ENCODE results near the gene TBX15. TPM values are rescaled to one million over a fixed set of nuclear protein-coding genes. Genes with fewer than 3 reads are reported as not detected.
A peak's percentile ranks its signal among the peaks of the same experiment; 100 is the strongest.
"Not testable (repeated sequence)": the region's sequence is repeated elsewhere in the genome, so short reads cannot be mapped to it uniquely, and the experiment has no call there.

The TBX15 gene
- total and polyA plus RNA-seq, 8 donors, result 0.05 to 0.14 (median 0.09) TPM; not detected in 3

DNA sequence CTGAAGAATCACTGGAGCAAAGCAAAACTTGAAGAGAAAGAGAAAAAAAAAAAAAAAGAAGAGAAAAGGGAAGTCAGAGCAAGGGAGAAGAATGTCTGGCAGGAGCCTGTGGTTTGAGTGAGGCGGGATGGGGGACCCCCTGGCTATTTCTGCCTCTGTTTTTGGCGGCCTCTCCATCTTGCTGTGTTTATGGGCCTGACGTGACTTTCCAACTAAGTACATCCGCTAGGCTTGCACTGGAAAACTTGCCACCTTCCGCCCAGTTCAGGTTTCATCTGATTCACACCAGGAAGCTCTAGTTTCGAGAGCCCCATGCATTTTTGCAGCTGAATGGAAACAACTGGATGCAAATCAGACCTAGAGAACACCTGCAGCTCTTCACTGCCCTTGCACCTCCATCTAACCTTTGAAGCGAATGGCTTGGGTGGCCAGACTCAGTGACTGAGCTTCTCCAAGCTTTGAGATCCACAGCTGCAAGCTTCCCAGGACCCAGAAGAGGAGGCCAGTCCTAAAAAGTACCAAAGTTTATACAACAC lies 28.0 kb downstream of the TBX15 start:
- intact Hi-C loops (cut with DNase I), result no loop called here
- Histone ChIP-seq H3K4me3 (no peak overlapping the region), H3K27me3 (no peaks in the 10 kb centered on the region), H3K4me1 (no peaks in the 10 kb centered on the region), H3K36me3 (no peaks in the 10 kb centered on the region), H3K27ac (no peak overlapping the region), H3K9me3 (no peaks in the 10 kb centered on the region)
- 72 to 74% methylated on average over 7 of the region's 7 CpGs for WGBS, 2 donors
- TF ChIP-seq, protein P1, sequence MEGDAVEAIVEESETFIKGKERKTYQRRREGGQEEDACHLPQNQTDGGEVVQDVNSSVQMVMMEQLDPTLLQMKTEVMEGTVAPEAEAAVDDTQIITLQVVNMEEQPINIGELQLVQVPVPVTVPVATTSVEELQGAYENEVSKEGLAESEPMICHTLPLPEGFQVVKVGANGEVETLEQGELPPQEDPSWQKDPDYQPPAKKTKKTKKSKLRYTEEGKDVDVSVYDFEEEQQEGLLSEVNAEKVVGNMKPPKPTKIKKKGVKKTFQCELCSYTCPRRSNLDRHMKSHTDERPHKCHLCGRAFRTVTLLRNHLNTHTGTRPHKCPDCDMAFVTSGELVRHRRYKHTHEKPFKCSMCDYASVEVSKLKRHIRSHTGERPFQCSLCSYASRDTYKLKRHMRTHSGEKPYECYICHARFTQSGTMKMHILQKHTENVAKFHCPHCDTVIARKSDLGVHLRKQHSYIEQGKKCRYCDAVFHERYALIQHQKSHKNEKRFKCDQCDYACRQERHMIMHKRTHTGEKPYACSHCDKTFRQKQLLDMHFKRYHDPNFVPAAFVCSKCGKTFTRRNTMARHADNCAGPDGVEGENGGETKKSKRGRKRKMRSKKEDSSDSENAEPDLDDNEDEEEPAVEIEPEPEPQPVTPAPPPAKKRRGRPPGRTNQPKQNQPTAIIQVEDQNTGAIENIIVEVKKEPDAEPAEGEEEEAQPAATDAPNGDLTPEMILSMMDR (IDR thresholded peaks at IDR 0.05), result no peak
- ATAC-seq (peak in 1 of 4 donors; percentile 13), DNase-seq (no peak), FAIRE-seq (no peak)

DNA sequence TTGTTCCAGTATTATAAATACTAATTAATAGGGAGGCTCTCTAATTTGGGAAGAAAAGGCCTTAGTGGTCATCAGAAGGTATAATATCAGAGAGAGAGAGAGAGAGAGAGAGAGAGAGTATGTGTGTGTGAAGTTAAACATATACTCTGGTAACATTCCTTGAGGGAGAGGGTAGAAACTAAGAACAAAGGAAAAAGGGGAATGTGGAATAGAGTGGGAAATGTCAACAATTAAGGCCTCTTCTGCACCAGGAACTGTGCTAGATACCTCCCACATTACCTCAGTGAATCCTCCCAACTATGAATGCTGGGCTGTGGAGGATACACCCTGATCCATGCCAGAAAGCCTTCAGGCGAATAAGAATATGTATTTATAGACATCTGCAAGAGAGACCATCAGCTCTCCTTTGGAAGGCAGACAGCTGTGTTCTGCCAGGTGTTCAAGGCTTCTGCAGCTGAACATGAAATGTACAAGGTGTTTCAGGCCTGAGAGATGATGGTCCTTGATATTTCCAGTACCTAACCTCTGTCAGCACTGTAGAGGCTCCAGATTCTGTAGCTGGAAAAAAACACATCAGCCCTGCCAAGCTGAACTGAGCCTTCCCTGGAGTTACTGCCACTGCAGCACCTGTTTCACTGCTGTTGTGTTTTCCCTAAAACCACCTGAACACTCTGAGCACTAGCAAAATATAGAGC lies 29.1 kb downstream of the TBX15 start:
- Histone ChIP-seq H3K4me3 (no peak overlapping the region), H3K27ac (no peak overlapping the region), H3K9me3 (no peaks in the 10 kb centered on the region), H3K36me3 (no peaks in the 10 kb centered on the region), H3K4me1 (no peaks in the 10 kb centered on the region), H3K27me3 (no peaks in the 10 kb centered on the region)
- TF ChIP-seq, protein P1 (IDR thresholded peaks at IDR 0.05), result no peak
- no peak for FAIRE-seq
- 81 to 84% methylated on average over 1 of the region's 1 CpG for WGBS, 2 donors
- DNase-seq, result no peak
- ATAC-seq, result no peak
- intact Hi-C loops (cut with DNase I), result no loop called here

DNA sequence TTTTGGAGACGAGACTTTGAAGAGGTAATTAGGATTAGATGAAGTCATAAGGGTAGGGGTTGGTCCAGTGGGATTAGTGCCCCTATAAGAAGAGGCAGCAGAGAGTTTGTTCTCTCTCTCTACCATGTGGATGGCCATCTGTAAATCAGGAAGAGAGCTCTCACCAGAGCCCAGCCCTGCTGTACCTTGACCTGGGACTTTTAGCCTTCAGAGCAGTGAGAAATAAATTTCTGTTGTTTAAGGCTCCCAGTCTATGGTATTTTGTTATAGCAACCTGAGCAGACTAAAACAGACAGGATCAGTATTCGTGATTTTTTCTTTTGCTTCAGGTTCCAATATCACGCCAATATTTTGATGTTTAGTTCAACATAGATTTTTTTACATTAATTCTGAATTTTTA lies 30.0 kb downstream of the TBX15 start:
- FAIRE-seq, result no peak
- intact Hi-C loops (cut with DNase I), result no loop called here

DNA sequence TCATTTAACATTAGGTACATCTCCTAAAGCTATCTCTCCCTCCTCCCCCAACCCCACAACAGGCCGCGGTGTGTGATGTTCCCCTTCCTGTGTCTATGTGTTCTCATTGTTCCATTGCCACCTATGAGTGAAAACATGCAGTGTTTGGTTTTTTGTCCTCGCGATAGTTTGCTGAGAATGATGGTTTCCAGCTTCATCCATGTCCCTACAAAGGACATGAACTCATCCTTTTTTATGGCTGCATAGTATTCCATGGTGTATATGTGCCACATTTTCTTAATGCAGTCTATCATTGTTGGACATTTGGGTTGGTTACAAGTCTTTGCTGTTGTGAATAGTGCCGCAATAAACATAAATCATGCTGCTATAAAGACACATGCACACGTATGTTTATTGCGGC lies 30.6 kb downstream of the TBX15 start:
- ATAC-seq; H3K36me3 ChIP-seq; H3K27me3 ChIP-seq; H3K4me1 ChIP-seq; intact Hi-C loops (cut with DNase I); FAIRE-seq; H3K9me3 ChIP-seq; H3K4me3 ChIP-seq; DNase-seq; H3K27ac ChIP-seq: not testable (repeated sequence)
- 92 to 95% methylated on average over 7 of the region's 7 CpGs for WGBS, 2 donors

More for the DNA sequence above, 30.0 kb downstream of the TBX15 start:
- Histone ChIP-seq H3K4me1 (no peaks in the 10 kb centered on the region), H3K27me3 (no peaks in the 10 kb centered on the region), H3K4me3 (no peak overlapping the region), H3K36me3 (no peaks in the 10 kb centered on the region), H3K9me3 (no peaks in the 10 kb centered on the region), H3K27ac (no peak overlapping the region)
- TF ChIP-seq, protein P1 (IDR thresholded peaks at IDR 0.05), result no peak
- DNase-seq, result no peak
- ATAC-seq, result no peak
- 47 to 89% methylated on average over 3 of the region's 3 CpGs for whole genome bisulfite sequencing, 2 donors

DNA sequence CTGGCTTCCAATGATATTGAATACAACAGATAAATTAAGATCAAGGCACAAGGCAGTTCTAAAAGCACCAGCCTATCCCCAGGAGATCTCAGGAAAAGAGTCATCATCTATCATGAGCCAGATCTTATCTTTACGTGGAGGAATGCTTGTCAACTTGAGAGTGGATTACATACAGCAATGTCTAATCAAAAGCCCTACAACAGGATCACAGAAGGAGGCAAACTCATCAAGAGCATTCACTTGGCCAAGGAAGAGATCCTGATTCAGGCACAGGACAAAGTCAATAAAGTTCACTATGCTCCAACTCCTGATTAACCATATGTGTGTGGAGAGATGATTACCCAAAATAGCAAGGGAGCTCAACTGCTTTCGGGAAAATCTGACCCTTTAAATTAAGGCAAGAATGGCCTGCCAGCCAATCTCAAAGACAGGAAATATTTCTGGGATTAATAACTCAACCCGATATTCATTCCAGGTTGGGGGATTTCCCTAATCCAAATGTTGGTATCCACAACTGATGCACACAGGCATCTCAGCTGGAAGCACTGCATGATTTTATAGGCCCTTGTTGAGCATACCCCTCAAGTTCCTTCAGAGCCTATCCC lies 33.7 kb downstream of the TBX15 start:
- TF ChIP-seq, protein P1 (IDR thresholded peaks at IDR 0.05), result no peak
- H3K4me3 ChIP-seq, result no peak overlapping the region
- no peaks in the 10 kb centered on the region for H3K4me1 ChIP-seq
- no peaks in the 10 kb centered on the region for H3K36me3 ChIP-seq
- FAIRE-seq (no peak), DNase-seq (no peak), ATAC-seq (no peak)
- H3K27me3 ChIP-seq, result no peaks in the 10 kb centered on the region
- intact Hi-C loops (cut with DNase I), result no loop called here
- H3K9me3 ChIP-seq, result no peaks in the 10 kb centered on the region
- 73% methylated on average over 3 of the region's 3 CpGs for WGBS, 2 donors
- H3K27ac ChIP-seq, result no peak overlapping the region

All from pancreas (tissue), 10 donors.